ENCODE measurements around the gene SPOCK2.
A peak's percentile ranks its signal among the peaks of the same experiment; 100 is the strongest.

SPOCK2 gene

DNA sequence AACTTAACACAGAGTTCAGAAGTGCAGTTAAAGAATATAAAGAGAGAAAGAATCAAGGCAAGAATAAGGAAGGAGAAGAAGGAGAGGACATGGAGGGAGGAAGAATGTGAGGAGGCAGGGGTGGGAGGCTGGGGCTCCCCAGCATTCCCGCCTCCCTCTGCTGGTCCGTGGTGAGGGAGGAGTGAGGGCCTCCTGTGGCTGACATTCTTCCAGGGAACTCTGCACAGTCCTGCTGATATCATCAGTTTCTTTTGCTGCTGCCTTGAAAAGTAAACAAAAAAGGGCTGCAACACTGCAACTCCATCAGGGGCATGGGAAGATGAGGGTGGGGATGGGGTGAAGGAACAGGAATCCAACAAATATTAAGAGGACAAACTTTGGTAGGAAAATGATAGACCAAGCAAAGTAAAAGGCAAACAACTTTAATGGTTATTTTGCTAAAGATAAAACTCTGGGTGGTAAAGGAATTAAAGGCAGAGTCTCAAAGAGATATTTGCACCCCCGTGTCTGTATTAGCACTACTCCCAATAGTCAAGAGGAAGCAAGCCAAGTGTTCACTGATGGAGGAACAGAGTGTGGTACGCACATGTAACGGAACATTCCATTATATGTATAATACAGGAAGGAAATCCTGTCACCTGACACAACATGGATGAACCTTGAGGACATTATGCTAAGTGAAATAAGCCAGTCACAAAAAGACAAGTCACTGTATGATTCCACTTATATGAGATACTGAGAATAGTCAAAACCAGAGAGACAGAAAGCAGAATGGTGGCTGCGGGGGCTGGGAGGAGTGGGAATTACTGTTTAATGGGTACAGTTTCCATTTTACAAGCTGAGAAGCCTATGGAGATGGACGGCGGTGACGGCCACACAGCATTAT lies 8.0 kb upstream of the SPOCK2 start:
- Histone ChIP-seq H3K9ac (ENCODE audit: low read length) (no peak overlapping the region), H3K9me3 (ENCODE audit: control insufficient read depth, low read length) (no peaks in the 10 kb centered on the region), H3K4me3 (ENCODE audit: low read length) (no peak overlapping the region), H3K27me3 (replicated peaks; ENCODE audit: control insufficient read depth, insufficient read depth, low read length) (no peaks in the 10 kb centered on the region), H3K4me1 (ENCODE audit: control insufficient read depth, insufficient read depth, low read length) (peaks cover 29% of the 10 kb centered on the region), H3K36me3 (ENCODE audit: control insufficient read depth, insufficient read depth, low read length, severe bottlenecking) (peaks cover 14% of the 10 kb centered on the region)
- DNase-seq (ENCODE audit: low read depth), result peak; percentile 72

GRCh38 chr10:72095195-72095594 lies 6.8 kb upstream of the SPOCK2 start:
- Histone ChIP-seq H3K4me3 (ENCODE audit: low read length) (no peak overlapping the region), H3K9ac (ENCODE audit: low read length) (no peak overlapping the region), H3K9me3 (ENCODE audit: control insufficient read depth, low read length) (no peaks in the 10 kb centered on the region), H3K4me1 (ENCODE audit: control insufficient read depth, insufficient read depth, low read length) (peaks cover 29% of the 10 kb centered on the region), H3K36me3 (ENCODE audit: control insufficient read depth, insufficient read depth, low read length, severe bottlenecking) (peaks cover 6% of the 10 kb centered on the region), H3K27me3 (replicated peaks; ENCODE audit: control insufficient read depth, insufficient read depth, low read length) (peaks cover 4% of the 10 kb centered on the region)
- no peak for DNase-seq (ENCODE audit: low read depth)

DNA sequence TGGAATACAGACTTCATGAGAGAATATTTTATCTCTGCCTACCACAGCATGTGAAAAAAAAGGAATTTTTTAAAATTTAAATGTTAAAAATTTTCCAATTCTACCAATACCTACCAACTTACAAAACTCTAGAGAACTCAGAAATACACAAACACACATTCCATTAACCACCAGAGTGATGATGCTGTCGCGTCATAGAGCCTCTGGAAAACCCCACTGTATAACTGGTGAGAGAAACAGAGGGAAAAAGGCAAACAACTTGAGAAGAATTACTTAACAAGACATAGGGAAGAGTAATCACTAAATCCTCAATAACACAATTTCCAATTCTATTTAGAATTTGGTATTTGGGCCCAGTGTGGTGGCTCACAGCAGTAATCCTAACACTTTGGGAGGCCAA lies 6.2 kb upstream of the SPOCK2 start:
- DNase-seq (ENCODE audit: low read depth), result no peak

GRCh38 chr10:72093450-72093849 lies 5.1 kb upstream of the SPOCK2 start:
- Histone ChIP-seq H3K36me3 (ENCODE audit: control insufficient read depth, insufficient read depth, low read length, severe bottlenecking) (peaks cover 3% of the 10 kb centered on the region), H3K4me1 (ENCODE audit: control insufficient read depth, insufficient read depth, low read length) (peaks cover 34% of the 10 kb centered on the region), H3K9me3 (ENCODE audit: control insufficient read depth, low read length) (no peaks in the 10 kb centered on the region), H3K27me3 (replicated peaks; ENCODE audit: control insufficient read depth, insufficient read depth, low read length) (peaks cover 13% of the 10 kb centered on the region), H3K4me3 (ENCODE audit: low read length) (no peak overlapping the region), H3K9ac (ENCODE audit: low read length) (no peak overlapping the region)
- DNase-seq (ENCODE audit: low read depth), result no peak

More for the DNA sequence above, 6.2 kb upstream of the SPOCK2 start:
- Histone ChIP-seq H3K9ac (ENCODE audit: low read length) (no peak overlapping the region), H3K36me3 (ENCODE audit: control insufficient read depth, insufficient read depth, low read length, severe bottlenecking) (peaks cover 3% of the 10 kb centered on the region), H3K4me3 (ENCODE audit: low read length) (no peak overlapping the region), H3K9me3 (ENCODE audit: control insufficient read depth, low read length) (no peaks in the 10 kb centered on the region), H3K4me1 (ENCODE audit: control insufficient read depth, insufficient read depth, low read length) (peaks cover 29% of the 10 kb centered on the region), H3K27me3 (replicated peaks; ENCODE audit: control insufficient read depth, insufficient read depth, low read length) (peaks cover 7% of the 10 kb centered on the region)

GRCh38 chr10:72092987-72093386 lies 4.6 kb upstream of the SPOCK2 start:
- no peak overlapping the region for H3K4me3 ChIP-seq (ENCODE audit: low read length)
- H3K9me3 ChIP-seq (ENCODE audit: control insufficient read depth, low read length), result no peaks in the 10 kb centered on the region

DNA sequence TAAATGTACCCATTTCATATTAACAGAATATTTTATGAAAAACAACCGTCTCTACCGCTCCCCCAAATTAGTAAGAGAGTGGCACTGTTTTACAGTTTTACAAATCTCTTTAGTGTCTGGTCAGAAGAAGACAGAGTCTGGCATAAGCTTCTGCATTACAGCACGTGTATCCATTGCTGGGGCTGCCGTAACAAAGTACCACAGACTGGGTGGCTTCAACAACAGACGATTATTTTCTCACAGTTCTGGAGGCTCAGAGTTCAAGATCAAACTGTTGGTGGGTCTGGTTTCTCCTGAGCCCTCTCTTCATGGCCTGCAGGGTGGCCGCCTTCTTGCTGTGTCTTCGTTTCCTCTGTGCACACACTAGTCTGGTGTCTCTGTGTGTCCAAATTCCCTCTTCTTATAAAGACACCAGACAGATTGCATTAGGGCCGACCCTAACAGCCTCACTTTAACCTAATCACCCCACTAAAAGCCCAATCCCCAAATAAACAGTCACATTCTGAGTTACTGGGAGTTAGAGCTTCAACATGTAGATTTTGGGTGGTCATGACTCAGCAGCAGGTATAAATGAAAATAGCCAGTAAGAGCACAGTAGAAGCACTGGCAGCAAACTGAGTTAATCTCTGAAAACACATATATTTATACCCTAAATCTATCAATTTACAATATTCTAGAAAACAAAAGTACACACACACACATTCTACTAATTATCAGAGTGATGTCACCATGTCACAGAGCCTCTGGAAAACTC lies 4.0 kb upstream of the SPOCK2 start:
- Histone ChIP-seq H3K4me3 (ENCODE audit: low read length) (no peak overlapping the region), H3K9ac (ENCODE audit: low read length) (no peak overlapping the region), H3K36me3 (ENCODE audit: control insufficient read depth, insufficient read depth, low read length, severe bottlenecking) (peaks cover 3% of the 10 kb centered on the region), H3K9me3 (ENCODE audit: control insufficient read depth, low read length) (no peaks in the 10 kb centered on the region), H3K4me1 (ENCODE audit: control insufficient read depth, insufficient read depth, low read length) (peaks cover 31% of the 10 kb centered on the region), H3K27me3 (replicated peaks; ENCODE audit: control insufficient read depth, insufficient read depth, low read length) (peaks cover 20% of the 10 kb centered on the region)
- no peak for DNase-seq (ENCODE audit: low read depth)

More at GRCh38 chr10:72092987-72093386, 4.6 kb upstream of the SPOCK2 start:
- no peak for DNase-seq (ENCODE audit: low read depth)
- Histone ChIP-seq H3K27me3 (replicated peaks; ENCODE audit: control insufficient read depth, insufficient read depth, low read length) (peaks cover 18% of the 10 kb centered on the region), H3K36me3 (ENCODE audit: control insufficient read depth, insufficient read depth, low read length, severe bottlenecking) (peaks cover 3% of the 10 kb centered on the region), H3K4me1 (ENCODE audit: control insufficient read depth, insufficient read depth, low read length) (peaks cover 34% of the 10 kb centered on the region), H3K9ac (ENCODE audit: low read length) (no peak overlapping the region)

DNA sequence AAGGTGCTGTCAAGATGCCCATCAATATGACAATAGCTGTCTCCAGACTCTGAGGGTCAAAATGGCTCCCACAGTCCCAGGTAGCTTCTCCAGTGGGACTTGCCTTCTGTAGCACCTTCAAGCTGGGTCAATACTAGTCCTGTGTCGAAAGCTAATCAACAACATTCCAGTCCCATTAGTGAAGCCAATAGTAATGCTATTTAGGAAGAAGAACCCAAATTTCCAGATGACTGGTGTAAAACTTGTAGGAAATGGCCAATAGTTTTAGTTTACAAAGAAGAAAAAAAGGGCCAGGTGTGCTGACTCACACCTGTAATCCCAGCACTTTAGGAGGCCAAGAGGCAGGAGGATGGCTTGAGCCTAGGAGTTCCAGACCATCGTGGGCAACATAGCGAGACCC lies 2.0 kb upstream of the SPOCK2 start:
- Histone ChIP-seq H3K27me3 (replicated peaks; ENCODE audit: control insufficient read depth, insufficient read depth, low read length) (peaks cover 28% of the 10 kb centered on the region), H3K9ac (ENCODE audit: low read length) (no peak overlapping the region), H3K36me3 (ENCODE audit: control insufficient read depth, insufficient read depth, low read length, severe bottlenecking) (peaks cover 3% of the 10 kb centered on the region), H3K9me3 (ENCODE audit: control insufficient read depth, low read length) (no peaks in the 10 kb centered on the region), H3K4me1 (ENCODE audit: control insufficient read depth, insufficient read depth, low read length) (peaks cover 17% of the 10 kb centered on the region), H3K4me3 (ENCODE audit: low read length) (no peak overlapping the region)
- DNase-seq (ENCODE audit: low read depth), result no peak

GRCh38 chr10:72089618-72090017 lies 1.3 kb upstream of the SPOCK2 start:
- peaks cover 3% of the 10 kb centered on the region for H3K36me3 ChIP-seq (ENCODE audit: control insufficient read depth, insufficient read depth, low read length, severe bottlenecking)
- peaks cover 29% of the 10 kb centered on the region for H3K27me3 ChIP-seq (replicated peaks; ENCODE audit: control insufficient read depth, insufficient read depth, low read length)
- H3K9me3 ChIP-seq (ENCODE audit: control insufficient read depth, low read length), result no peaks in the 10 kb centered on the region
- no peak for DNase-seq (ENCODE audit: low read depth)
- H3K4me3 ChIP-seq (ENCODE audit: low read length), result no peak overlapping the region
- H3K4me1 ChIP-seq (ENCODE audit: control insufficient read depth, insufficient read depth, low read length), result peaks cover 17% of the 10 kb centered on the region
- no peak overlapping the region for H3K9ac ChIP-seq (ENCODE audit: low read length)

DNA sequence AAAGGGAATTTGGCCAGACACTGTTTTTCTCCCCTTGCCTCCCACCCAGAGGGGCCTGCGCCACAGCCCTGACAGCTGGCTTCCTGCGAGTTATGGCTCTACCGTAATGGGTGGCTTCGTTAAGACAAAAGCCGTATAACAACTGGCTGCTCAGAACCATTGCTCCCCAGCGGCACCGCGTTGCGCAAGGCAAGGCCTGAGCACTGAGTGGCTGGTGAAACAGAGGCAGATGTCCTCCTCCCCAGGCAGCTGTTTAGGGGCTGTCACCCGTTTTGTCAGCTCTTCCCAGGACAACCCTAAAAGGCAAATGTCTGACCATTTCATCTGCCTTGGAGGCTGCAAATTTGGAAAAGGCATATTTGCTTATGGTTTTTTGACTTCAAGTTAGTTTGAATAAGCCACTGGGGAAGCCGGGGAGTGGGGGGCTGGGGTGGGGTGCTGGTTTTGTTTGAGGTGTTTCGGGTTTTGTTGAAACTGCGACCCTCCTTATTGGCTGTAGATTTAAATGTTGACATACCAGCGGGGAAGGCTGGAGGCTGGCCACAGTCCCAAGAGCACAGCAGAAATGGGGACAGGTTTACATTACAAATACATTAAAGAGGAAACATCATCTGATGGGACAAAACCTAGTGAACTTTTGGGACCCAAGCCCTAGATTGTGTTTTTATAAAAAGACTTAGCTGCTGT lies 681 bp upstream of the SPOCK2 start:
- peaks cover 17% of the 10 kb centered on the region for H3K4me1 ChIP-seq (ENCODE audit: control insufficient read depth, insufficient read depth, low read length)
- H3K4me3 ChIP-seq (ENCODE audit: low read length), result peak overlapping the region; percentile 69
- peaks cover 3% of the 10 kb centered on the region for H3K36me3 ChIP-seq (ENCODE audit: control insufficient read depth, insufficient read depth, low read length, severe bottlenecking)
- H3K9me3 ChIP-seq (ENCODE audit: control insufficient read depth, low read length), result no peaks in the 10 kb centered on the region
- no peak overlapping the region for H3K9ac ChIP-seq (ENCODE audit: low read length)
- H3K27me3 ChIP-seq (replicated peaks; ENCODE audit: control insufficient read depth, insufficient read depth, low read length), result peaks cover 29% of the 10 kb centered on the region
- peak; percentile 25 for DNase-seq (ENCODE audit: low read depth)

GRCh38 chr10:72087392-72087968 lies 871 bp downstream of the SPOCK2 start:
- DNase-seq (ENCODE audit: low read depth), result no peak
- Histone ChIP-seq H3K9me3 (ENCODE audit: control insufficient read depth, low read length) (no peaks in the 10 kb centered on the region), H3K27me3 (replicated peaks; ENCODE audit: control insufficient read depth, insufficient read depth, low read length) (peaks cover 29% of the 10 kb centered on the region), H3K4me1 (ENCODE audit: control insufficient read depth, insufficient read depth, low read length) (peaks cover 17% of the 10 kb centered on the region), H3K36me3 (ENCODE audit: control insufficient read depth, insufficient read depth, low read length, severe bottlenecking) (no peaks in the 10 kb centered on the region), H3K9ac (ENCODE audit: low read length) (no peak overlapping the region), H3K4me3 (ENCODE audit: low read length) (peak overlapping the region; percentile 69)

Data from adipocyte (in vitro differentiated cells).